Panc1 (cell line): Measurements from ENCODE around the gene CD9. TPM values are rescaled to one million over a fixed set of nuclear protein-coding genes. Genes with fewer than 3 reads are reported as not detected.
"Not testable (repeated sequence)": the region's sequence is repeated elsewhere in the genome, so short reads cannot be mapped to it uniquely, and the experiment has no call there.

ENCODE experiments used
- ATAC-seq: fragments of 200-7000 bp; cut with Tn5 transposase; 2 replicates; pipeline ENCODE4 v1.9.1; 2020; ENCODE audit warnings: mild to moderate bottlenecking, moderate library complexity
- BruUV-seq: library from RNA; stranded (reverse); fragments of 400-500 nt; replicated peaks from 2 replicates; lab custom pipeline; 2021; lab: Mats Ljungman, UMichigan
- CTCF ChIA-PET: fragments of 300-600 bp; sonication (Branson Sonifier 250); formaldehyde crosslinking; loops from one replicate; lab custom pipeline; 2022; ENCODE audit warnings: antibody characterized with exemption; lab: Charles Lee
- POLR2A ChIA-PET: fragments of 300-600 bp; sonication (Branson Sonifier 250); formaldehyde crosslinking; loops from one replicate; lab custom pipeline; 2022; ENCODE audit warnings: antibody characterized with exemption; lab: Charles Lee
- DNase-seq: peaks from one replicate; pipeline ENCODE4 v3.0.0-alpha.2; 2010; ENCODE audit warnings: low read depth, low spot score
- H3K27ac ChIP-seq: 2 replicates; pipeline ENCODE4 v1.5.1; 2011; ENCODE audit warnings: mild to moderate bottlenecking, low read length, inconsistent platforms
- H3K27me3 ChIP-seq: fragments of 200-500 bp; sonication (Bioruptor generic); 2 replicates; pipeline ENCODE4 v1.6.0; 2014; ENCODE audit warnings: low read length, inconsistent platforms; ENCODE audit not compliant: control insufficient read depth, insufficient read depth
- H3K36me3 ChIP-seq: fragments of 200-500 bp; sonication (Bioruptor generic); 2 replicates; pipeline ENCODE4 v1.5.1; 2014; ENCODE audit warnings: inconsistent platforms, mild to moderate bottlenecking, low read length, moderate library complexity; ENCODE audit not compliant: control insufficient read depth, insufficient read depth
- H3K4me1 ChIP-seq: 2 replicates; pipeline ENCODE4 v1.5.1; 2011; ENCODE audit warnings: inconsistent platforms, mild to moderate bottlenecking, low read length, moderate library complexity; ENCODE audit not compliant: control insufficient read depth, insufficient read depth
- H3K4me3 ChIP-seq, 2 experiments: 2 replicates each; pipeline ENCODE4 v1.5.1; 2011 to 2012; ENCODE audit warnings: low read depth in 2 of 2, low read length in 2 of 2, mild to moderate bottlenecking in 2 of 2, inconsistent platforms in 1 of 2, moderate library complexity in 1 of 2
- H3K9me3 ChIP-seq: fragments of 200-500 bp; sonication (Bioruptor generic); 2 replicates; pipeline ENCODE4 v1.5.1; 2014; ENCODE audit warnings: low read depth, mild to moderate bottlenecking, inconsistent platforms, low read length, moderate library complexity; ENCODE audit not compliant: control insufficient read depth, insufficient read depth
- POLR2AphosphoS5 ChIP-seq: IDR thresholded peaks from 2 replicates; pipeline ENCODE4 v1.6.1; 2012; ENCODE audit warnings: mild to moderate bottlenecking, low read depth, low read length, moderate library complexity
- SIN3A ChIP-seq: IDR thresholded peaks from 2 replicates; pipeline ENCODE4 v1.6.1; 2012; ENCODE audit warnings: low read depth, mild to moderate bottlenecking, low read length, moderate library complexity, borderline replicate concordance; ENCODE audit not compliant: insufficient read depth
- TCF7L2 ChIP-seq: IDR thresholded peaks from 2 replicates; pipeline ENCODE4 v1.6.1; 2011; ENCODE audit warnings: mild to moderate bottlenecking, low read depth, low read length, inconsistent platforms
- in situ Hi-C: cut with HindIII; loops from 2 replicates; pipeline ENCODE4 v1.10.0; 2016; ENCODE audit warnings: low sequenced_read_pairs, low pct_unique_long_range_greater_than_20kb
- intact Hi-C: fragments of 100-400 bp; cut with micrococcal nuclease; formaldehyde crosslinking; loops from one replicate; pipeline ENCODE4 v1.10.0; 2022; ENCODE audit not compliant: unreplicated experiment
- total RNA-seq: library from RNA; stranded (reverse); gene quantifications from one replicate; pipeline ENCODE4 v1.2.1, GENCODE V29; 2021; ENCODE audit not compliant: unreplicated experiment
- TF ChIP-seq, protein P1 (sequence below): fragments of 450-650 bp; IDR thresholded peaks from 2 replicates; pipeline ENCODE4 v1.5.1; 2017; ENCODE audit warnings: mild to moderate bottlenecking
- TF ChIP-seq, protein P2 (sequence below), 2 experiments: IDR thresholded peaks; 2 replicates each; pipeline ENCODE4 v1.6.1; 2011 to 2012; ENCODE audit warnings: low read depth in 2 of 2, control low read depth in 1 of 2, low read length in 1 of 2, mild to moderate bottlenecking in 1 of 2, moderate library complexity in 1 of 2; ENCODE audit not compliant: insufficient read depth in 1 of 2

Gene CD9
- total RNA-seq, 1 experiment from 2014 or later, result 103 TPM

DNA sequence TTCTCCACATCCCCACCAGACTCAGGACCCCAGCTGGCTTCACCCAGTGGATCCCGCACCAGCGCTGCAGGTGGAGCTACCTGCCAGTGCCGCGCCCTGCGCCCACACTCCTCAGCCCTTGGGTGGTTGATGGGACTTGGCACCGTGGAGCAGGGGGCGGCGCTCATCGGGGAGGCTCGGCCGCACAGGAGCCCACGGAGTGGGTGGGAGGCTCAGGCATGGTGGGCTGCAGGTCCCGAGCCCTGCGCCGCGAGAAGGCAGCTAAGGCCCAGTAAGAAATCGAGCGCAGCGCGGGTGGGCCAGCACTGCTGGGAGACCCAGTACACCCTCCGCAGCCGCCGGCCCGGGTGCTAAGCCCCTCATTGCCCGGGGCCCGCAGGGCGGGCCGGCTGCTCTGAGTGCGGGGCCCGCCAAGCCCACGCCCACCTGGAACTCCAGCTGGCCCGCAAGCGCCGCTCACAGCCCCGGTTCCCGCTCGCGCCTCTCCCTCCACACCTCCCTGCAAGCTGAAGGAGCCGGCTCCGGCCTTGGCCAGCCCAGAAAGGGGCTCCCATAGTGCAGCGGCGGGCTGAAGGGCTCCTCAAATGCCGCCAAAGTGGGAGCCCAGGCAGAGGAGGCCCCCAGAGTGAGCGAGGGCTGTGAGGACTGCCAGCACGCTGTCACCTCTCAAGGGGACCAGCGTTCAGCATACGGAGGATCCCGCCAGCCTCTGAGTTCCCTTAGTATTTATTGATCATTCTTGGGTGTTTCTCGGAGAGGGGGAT is 9.3 kb upstream of the CD9 start:
- H3K36me3 ChIP-seq, H3K9me3 ChIP-seq, ATAC-seq, intact Hi-C loops, H3K4me3 ChIP-seq, in situ Hi-C loops, DNase-seq, H3K27ac ChIP-seq, H3K4me1 ChIP-seq, BruUV-seq, CTCF ChIA-PET, H3K27me3 ChIP-seq: not testable (repeated sequence)
- POLR2A ChIA-PET, result interaction anchor here (0.7 kb wide), 1 partner anchor 343 kb away, joined by 5 read pairs; no protein-coding TSS in a partner anchor

DNA sequence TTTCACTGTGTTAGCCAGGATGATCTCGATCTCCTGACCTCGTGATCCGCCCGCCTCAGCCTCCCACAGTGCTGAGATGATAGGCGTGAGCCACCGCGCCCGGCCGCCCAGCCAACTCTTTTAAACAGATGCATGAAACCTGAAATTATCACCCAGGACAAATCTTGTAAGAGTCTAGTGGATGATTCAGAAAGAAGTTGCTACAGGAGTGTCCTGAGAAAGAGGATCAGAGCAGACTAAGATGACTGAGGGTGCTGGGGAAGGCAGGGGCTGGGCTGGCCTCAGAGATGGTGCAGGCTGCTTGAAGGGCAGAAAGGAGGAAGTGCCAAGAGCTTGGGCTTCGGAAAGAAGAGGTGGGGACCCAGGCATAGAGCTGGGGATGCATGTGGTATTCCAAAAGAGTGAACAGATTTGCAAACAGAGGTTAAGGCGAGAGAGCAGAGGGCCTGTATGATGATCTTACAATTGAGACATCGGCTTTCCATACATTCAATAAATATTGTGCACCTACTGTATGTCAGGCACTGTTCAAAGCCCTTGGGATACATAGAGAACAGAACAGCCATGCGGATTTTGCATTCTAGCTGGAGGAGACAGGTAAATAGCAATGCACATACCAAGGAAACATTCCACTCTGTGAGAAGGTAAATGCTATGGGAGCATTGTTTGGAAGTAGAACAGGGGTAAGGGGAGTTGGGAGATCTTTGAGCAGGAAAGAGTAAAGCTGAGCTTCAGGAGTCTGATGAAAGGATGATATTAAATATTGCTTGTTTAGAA is 7.4 kb upstream of the CD9 start:
- ChIA-PET POLR2A (no interaction called here), CTCF (interaction anchor here (0.6 to 1.2 kb wide), 2 partner anchors 84 to 85 kb away, joined by 3 to 5 read pairs; no protein-coding TSS in a partner anchor)
- no peaks in the 10 kb centered on the region; the same call in 1 of the 2 replicates for H3K4me1 ChIP-seq
- ATAC-seq (no peak), DNase-seq (no peak)
- no peak for TF ChIP-seq SIN3A
- TF ChIP-seq, protein P1, sequence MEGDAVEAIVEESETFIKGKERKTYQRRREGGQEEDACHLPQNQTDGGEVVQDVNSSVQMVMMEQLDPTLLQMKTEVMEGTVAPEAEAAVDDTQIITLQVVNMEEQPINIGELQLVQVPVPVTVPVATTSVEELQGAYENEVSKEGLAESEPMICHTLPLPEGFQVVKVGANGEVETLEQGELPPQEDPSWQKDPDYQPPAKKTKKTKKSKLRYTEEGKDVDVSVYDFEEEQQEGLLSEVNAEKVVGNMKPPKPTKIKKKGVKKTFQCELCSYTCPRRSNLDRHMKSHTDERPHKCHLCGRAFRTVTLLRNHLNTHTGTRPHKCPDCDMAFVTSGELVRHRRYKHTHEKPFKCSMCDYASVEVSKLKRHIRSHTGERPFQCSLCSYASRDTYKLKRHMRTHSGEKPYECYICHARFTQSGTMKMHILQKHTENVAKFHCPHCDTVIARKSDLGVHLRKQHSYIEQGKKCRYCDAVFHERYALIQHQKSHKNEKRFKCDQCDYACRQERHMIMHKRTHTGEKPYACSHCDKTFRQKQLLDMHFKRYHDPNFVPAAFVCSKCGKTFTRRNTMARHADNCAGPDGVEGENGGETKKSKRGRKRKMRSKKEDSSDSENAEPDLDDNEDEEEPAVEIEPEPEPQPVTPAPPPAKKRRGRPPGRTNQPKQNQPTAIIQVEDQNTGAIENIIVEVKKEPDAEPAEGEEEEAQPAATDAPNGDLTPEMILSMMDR, result no peak
- no peak for TF ChIP-seq TCF7L2
- no peak for TF ChIP-seq POLR2AphosphoS5
- TF ChIP-seq, protein P2, sequence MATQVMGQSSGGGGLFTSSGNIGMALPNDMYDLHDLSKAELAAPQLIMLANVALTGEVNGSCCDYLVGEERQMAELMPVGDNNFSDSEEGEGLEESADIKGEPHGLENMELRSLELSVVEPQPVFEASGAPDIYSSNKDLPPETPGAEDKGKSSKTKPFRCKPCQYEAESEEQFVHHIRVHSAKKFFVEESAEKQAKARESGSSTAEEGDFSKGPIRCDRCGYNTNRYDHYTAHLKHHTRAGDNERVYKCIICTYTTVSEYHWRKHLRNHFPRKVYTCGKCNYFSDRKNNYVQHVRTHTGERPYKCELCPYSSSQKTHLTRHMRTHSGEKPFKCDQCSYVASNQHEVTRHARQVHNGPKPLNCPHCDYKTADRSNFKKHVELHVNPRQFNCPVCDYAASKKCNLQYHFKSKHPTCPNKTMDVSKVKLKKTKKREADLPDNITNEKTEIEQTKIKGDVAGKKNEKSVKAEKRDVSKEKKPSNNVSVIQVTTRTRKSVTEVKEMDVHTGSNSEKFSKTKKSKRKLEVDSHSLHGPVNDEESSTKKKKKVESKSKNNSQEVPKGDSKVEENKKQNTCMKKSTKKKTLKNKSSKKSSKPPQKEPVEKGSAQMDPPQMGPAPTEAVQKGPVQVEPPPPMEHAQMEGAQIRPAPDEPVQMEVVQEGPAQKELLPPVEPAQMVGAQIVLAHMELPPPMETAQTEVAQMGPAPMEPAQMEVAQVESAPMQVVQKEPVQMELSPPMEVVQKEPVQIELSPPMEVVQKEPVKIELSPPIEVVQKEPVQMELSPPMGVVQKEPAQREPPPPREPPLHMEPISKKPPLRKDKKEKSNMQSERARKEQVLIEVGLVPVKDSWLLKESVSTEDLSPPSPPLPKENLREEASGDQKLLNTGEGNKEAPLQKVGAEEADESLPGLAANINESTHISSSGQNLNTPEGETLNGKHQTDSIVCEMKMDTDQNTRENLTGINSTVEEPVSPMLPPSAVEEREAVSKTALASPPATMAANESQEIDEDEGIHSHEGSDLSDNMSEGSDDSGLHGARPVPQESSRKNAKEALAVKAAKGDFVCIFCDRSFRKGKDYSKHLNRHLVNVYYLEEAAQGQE (IDR thresholded peaks at IDR 0.05; ENCODE audit: insufficient read depth in 1 of 2, low read depth in 2 of 2, low read length in 1 of 2), result no peak
- H3K4me3 ChIP-seq, result no peak overlapping the region
- intact Hi-C loops, result no loop called here
- no peaks in the 10 kb centered on the region for H3K36me3 ChIP-seq
- no peak overlapping the region for H3K27ac ChIP-seq
- in situ Hi-C loops, result no loop called here
- no TSS peak for BruUV-seq
- no peaks in the 10 kb centered on the region for H3K9me3 ChIP-seq
- H3K27me3 ChIP-seq, result no peaks in the 10 kb centered on the region
